Measurements from ENCODE around the gene C6orf120.
"Not testable (repeated sequence)": the region's sequence is repeated elsewhere in the genome, so short reads cannot be mapped to it uniquely, and the experiment has no call there.

The C6orf120 gene

GRCh38 chr6:169677096-169677495 lies 24.8 kb upstream of the C6orf120 start:
- FAIRE-seq: no peak
- DNase-seq (ENCODE audit: insufficient read length, low spot score): no peak

GRCh38 chr6:169678342-169678741 lies 23.6 kb upstream of the C6orf120 start:
- no peak for DNase-seq (ENCODE audit: insufficient read length, low spot score)
- FAIRE-seq: no peak

- FAIRE-seq (no peak), DNase-seq (ENCODE audit: insufficient read length, low spot score) (no peak)
Measured at GRCh38 chr6:169684056-169684455, 17.9 kb upstream of the C6orf120 start.

GRCh38 chr6:169685860-169686259 lies 16.1 kb upstream of the C6orf120 start:
- no peak for DNase-seq (ENCODE audit: insufficient read length, low spot score)
- no peak for FAIRE-seq

- FAIRE-seq (no peak), DNase-seq (ENCODE audit: insufficient read length, low spot score) (no peak)
Measured at GRCh38 chr6:169689287-169689686, 12.6 kb upstream of the C6orf120 start.

- DNase-seq (ENCODE audit: insufficient read length, low spot score) (no peak), FAIRE-seq (no peak)
Measured at GRCh38 chr6:169691260-169691659, 10.7 kb upstream of the C6orf120 start.

GRCh38 chr6:169692516-169692915 lies 9.4 kb upstream of the C6orf120 start:
- DNase-seq (ENCODE audit: insufficient read length, low spot score) (no peak), FAIRE-seq (no peak)

GRCh38 chr6:169695131-169695530 lies 6.8 kb upstream of the C6orf120 start:
- no peak for DNase-seq (ENCODE audit: insufficient read length, low spot score)
- FAIRE-seq: no peak

GRCh38 chr6:169697115-169697514 lies 4.8 kb upstream of the C6orf120 start:
- DNase-seq (ENCODE audit: insufficient read length, low spot score); FAIRE-seq: not testable (repeated sequence)

GRCh38 chr6:169700296-169700695 lies 1.6 kb upstream of the C6orf120 start:
- FAIRE-seq: no peak
- DNase-seq (ENCODE audit: insufficient read length, low spot score): no peak

- FAIRE-seq (no peak), DNase-seq (ENCODE audit: insufficient read length, low spot score) (no peak)
Measured at GRCh38 chr6:169701311-169701953, 494 bp upstream of the C6orf120 start.

GRCh38 chr6:169702840-169703246 lies 917 bp downstream of the C6orf120 start:
- no peak for DNase-seq (ENCODE audit: insufficient read length, low spot score)
- FAIRE-seq: no peak

- FAIRE-seq (peak; percentile 56), DNase-seq (ENCODE audit: insufficient read length, low spot score) (no peak)
Measured at GRCh38 chr6:169707772-169708171, 5.8 kb downstream of the C6orf120 start.

GRCh38 chr6:169709293-169709692 lies 7.4 kb downstream of the C6orf120 start:
- no peak for DNase-seq (ENCODE audit: insufficient read length, low spot score)
- peak; percentile 31 for FAIRE-seq

GRCh38 chr6:169710009-169710408 lies 8.1 kb downstream of the C6orf120 start:
- FAIRE-seq: no peak
- DNase-seq (ENCODE audit: insufficient read length, low spot score): no peak

- DNase-seq (ENCODE audit: insufficient read length, low spot score): no peak
- FAIRE-seq: no peak
Measured at GRCh38 chr6:169714178-169714577, 12.3 kb downstream of the C6orf120 start.

GRCh38 chr6:169714595-169714994 lies 12.7 kb downstream of the C6orf120 start:
- no peak for DNase-seq (ENCODE audit: insufficient read length, low spot score)
- no peak for FAIRE-seq

GRCh38 chr6:169719117-169719516 lies 17.2 kb downstream of the C6orf120 start:
- FAIRE-seq (no peak), DNase-seq (ENCODE audit: insufficient read length, low spot score) (no peak)

GRCh38 chr6:169720207-169720855 lies 18.4 kb downstream of the C6orf120 start:
- FAIRE-seq (no peak), DNase-seq (ENCODE audit: insufficient read length, low spot score) (no peak)

- peak; percentile 7 for DNase-seq (ENCODE audit: insufficient read length, low spot score)
- no peak for FAIRE-seq
Measured at GRCh38 chr6:169722362-169723199, 20.7 kb downstream of the C6orf120 start.

- FAIRE-seq (peak; percentile 84), DNase-seq (ENCODE audit: insufficient read length, low spot score) (peak; percentile 46)
Measured at GRCh38 chr6:169723200-169723909, 21.4 kb downstream of the C6orf120 start.

All from GM19239 (cell line).